GM21786 (cell line): ENCODE data around the gene BRINP3.
A peak's percentile ranks its signal among the peaks of the same experiment; 100 is the strongest.
"Not testable (repeated sequence)": the region's sequence is repeated elsewhere in the genome, so short reads cannot be mapped to it uniquely, and the experiment has no call there.

Experiments
- ATAC-seq: cut with Tn5 transposase; IDR thresholded peaks from one replicate; pipeline ENCODE4 v1.9.1; 2021; ENCODE audit not compliant: unreplicated experiment

Gene BRINP3

DNA sequence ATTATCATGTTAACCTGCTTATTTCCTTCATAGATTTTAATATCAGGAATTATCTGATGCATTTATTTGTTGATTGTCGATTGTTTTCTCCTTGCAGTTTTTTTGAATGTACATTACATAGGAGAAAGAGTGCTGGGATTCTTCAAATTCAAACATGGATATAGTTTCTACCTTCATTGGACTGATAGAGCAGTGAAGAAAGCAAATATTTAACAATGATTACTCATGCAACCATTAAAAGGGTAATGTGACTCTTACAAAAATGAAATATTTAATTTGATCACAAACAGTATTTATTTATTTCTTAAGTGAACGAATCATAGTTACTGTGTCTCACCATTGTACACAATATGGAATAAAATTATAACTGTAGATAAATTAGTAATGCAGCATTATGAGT lies 350.9 kb downstream of the BRINP3 start:
- ATAC-seq, result no peak

DNA sequence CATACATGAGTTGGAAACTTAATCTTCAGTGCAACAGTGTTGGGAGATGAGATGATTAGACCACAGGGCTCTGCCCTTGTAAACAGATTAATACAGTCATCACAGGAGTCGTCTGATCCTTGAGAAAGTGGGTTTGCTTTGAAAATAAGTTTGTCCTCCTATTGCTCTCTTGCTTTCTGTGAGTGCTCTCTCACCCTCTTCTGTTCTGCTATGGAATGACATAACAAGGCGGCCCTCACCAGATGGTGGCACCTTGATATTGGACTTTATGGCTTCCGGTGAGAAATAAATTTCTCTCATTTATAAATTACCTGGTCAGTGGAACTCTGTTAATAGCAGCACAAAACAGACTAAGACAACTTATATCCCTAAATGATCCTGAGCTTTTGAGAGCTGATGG lies 353.6 kb downstream of the BRINP3 start:
- no peak for ATAC-seq

DNA sequence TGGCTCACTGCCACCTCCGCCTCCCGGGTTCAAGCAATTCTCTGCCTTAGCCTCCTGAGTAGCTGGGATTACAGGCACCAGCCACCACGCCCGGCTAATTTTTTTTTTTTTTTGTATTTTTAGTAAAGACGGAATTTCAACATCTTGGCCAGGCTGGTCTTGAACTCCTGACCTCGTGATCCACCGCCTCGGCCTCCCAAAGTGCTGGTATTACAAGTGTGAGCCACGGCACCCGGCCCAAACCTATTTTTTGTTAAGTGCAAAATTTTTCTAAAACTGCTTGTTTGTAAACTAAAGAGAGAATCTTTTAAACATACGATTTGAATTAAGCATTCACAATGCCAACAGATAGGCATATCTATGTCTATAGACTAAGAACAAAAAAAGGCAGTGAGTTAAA lies 357.1 kb downstream of the BRINP3 start:
- ATAC-seq, result not testable (repeated sequence)

GRCh38 chr1:190119683-190120082 lies 358.0 kb downstream of the BRINP3 start:
- ATAC-seq, result no peak

DNA sequence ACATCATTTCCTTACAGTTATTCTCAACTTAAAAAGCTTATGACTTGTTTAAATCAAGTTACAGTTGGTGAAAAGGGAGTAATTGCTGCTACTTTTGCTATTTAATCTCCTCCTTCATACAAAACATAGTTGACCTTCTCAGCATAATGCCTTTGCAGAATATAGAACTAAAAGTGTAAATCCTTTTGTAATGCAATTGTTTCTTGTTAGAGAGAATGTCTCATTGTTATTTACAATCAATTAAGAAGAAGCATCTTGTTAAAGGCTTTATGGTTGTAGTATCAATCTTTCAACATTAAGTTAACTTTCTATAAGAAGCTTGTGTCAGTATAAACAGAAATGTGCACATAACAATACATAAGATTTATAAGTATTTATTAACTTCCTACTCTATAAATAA lies 360.7 kb downstream of the BRINP3 start:
- no peak for ATAC-seq

DNA sequence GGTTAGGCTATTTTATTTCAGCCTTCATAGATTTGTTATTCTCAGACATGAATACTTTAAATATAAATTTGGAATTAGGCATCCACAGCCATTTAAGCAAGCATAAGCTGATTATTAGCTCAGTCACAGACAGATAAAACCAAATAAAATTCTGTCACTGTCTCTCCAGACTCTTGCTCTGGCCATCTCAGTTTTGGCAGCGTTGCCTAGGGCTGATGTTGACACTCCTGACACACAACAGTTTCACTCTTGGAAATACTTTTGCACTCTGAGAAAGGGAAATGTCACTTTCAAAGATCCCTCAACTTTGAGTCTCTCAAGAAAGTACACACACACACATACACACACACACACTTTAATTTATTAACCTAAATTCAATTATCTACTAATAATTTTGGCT lies 372.7 kb downstream of the BRINP3 start:
- no peak for ATAC-seq

- ATAC-seq, result no peak
Measured at GRCh38 chr1:190102757-190103326, 374.8 kb downstream of the BRINP3 start.

DNA sequence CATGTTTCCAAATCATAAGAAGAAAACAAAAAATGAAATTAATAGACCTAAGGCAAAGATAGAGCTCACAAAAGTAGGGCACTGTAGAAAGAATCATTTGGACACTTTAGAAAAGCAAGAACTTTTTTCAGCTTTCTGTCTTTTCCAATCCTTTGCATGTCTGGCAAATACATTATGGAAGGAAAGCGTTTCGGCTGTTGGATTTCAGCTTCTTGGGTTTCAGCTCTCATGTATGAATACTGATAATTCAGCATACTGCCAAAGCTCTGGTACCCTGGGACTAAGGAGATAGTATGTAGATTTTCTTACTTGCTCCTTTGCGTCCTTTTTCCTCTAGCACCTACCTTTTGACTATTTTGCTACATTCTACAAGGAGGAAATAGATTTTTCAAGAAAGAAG lies 375.9 kb downstream of the BRINP3 start:
- no peak for ATAC-seq

DNA sequence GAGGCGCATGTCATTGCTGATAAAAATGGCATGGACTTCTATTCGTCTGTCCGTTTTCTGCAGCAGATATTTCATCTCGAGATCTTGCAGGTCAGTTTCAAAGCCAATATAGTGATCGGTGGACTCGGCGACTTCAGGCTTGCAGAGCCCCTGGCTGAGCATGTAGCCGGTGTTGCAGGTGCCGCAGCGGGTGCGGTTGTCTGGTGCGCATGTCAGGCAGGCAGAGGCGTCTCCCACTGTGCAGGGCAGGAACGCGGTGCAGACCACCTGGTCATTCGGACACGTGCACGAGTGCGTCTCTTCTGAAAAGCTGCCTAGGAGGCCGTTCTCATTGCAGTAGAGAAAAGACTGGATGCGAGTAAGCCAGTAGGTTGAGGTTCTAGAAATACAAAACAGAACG lies 378.9 kb downstream of the BRINP3 start:
- ATAC-seq, result no peak

- no peak for ATAC-seq
Measured at GRCh38 chr1:190098107-190098506, 379.6 kb downstream of the BRINP3 start.

GRCh38 chr1:190095596-190095995 lies 382.1 kb downstream of the BRINP3 start:
- no peak for ATAC-seq

DNA sequence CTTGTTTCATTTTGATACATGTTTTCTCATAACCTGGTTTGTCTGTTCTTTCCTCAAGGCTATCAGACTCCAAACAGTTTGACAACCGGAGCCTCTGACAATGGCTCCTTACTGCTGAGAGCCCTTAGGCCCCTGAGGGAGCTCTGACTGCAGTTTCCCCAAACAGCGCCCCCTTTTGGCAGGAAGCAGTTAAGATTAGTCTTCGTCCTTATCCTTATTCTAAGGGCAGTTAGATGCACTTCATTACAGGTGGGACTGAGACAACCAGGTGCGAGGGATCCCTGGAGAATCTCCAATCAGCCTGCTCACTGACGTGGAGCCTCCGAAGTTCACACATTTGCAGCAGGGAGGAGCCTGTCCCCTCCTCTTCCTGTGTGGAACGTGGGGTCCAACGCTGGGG lies 393.1 kb downstream of the BRINP3 start:
- ATAC-seq, result no peak

- no peak for ATAC-seq
Measured at GRCh38 chr1:190068304-190068703, 409.4 kb downstream of the BRINP3 start.

- peak; percentile 63 for ATAC-seq
Measured at GRCh38 chr1:190067592-190067991, 410.1 kb downstream of the BRINP3 start.

DNA sequence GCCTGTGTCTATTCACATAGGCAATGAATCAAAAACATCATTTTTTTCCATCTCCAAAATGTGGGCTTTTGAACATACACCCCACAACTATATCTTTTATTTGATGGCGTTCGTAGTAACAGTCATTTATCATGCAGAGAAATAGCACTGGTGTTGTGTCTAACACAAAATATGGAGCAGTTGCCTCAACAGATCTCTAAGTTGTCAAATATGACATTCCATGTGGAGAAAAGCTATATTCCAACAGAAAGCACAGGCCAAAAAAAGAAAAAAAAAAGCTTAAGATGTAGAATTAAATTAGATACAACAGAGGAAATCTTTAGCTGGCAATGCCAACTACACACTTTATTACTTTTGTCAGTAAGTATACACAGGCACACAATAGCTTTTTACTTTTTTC lies 411.7 kb downstream of the BRINP3 start:
- ATAC-seq, result no peak

DNA sequence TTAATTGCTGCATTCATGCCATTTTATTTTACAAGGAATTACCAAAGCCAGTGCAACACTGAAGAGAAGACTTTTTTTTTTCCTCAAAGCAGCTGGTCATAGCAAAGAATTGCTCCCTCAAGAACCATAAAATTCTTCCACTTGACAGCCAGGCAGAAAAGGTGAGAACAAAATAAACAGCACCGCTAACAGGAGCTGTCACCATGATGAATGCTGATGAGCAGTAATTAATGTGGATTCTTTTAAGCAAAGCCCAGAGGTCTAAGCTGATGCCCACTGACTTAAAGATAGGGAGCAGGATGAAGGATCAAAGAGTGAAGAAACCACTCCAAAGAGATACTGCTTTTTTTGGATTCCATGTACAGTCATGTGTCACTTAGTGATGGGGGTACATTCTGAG lies 428.4 kb downstream of the BRINP3 start:
- ATAC-seq, result no peak
